SJCRH30 (cell line): ENCODE measurements around the gene GON7. TPM values are rescaled to one million over a fixed set of nuclear protein-coding genes. Genes with fewer than 3 reads are reported as not detected.
A peak's percentile ranks its signal among the peaks of the same experiment; 100 is the strongest.
"Not testable (repeated sequence)": the region's sequence is repeated elsewhere in the genome, so short reads cannot be mapped to it uniquely, and the experiment has no call there.

Experiments used
- DNase-seq, 2 experiments: peaks; one replicate each; pipeline ENCODE4 v3.0.0-alpha.2; 2015 to 2020
- H3K27ac ChIP-seq: fragments of 250-450 bp; sonication (Bioruptor Pico); 2 replicates; pipeline ENCODE4 v1.5.1; 2020; ENCODE audit warnings: mild to moderate bottlenecking, moderate library complexity
- H3K27me3 ChIP-seq: fragments of 250-450 bp; sonication (Bioruptor Pico); 2 replicates; pipeline ENCODE4 v1.5.1; 2020; ENCODE audit warnings: mild to moderate bottlenecking, moderate library complexity
- H3K36me3 ChIP-seq: fragments of 250-450 bp; sonication (Bioruptor Pico); 2 replicates; pipeline ENCODE4 v1.5.1; 2020; ENCODE audit warnings: mild to moderate bottlenecking, moderate library complexity
- H3K4me1 ChIP-seq: fragments of 250-450 bp; sonication (Bioruptor Pico); 2 replicates; pipeline ENCODE4 v1.5.1; 2020; ENCODE audit warnings: mild to moderate bottlenecking, moderate library complexity
- H3K4me3 ChIP-seq: fragments of 250-450 bp; sonication (Bioruptor Pico); 2 replicates; pipeline ENCODE4 v1.5.1; 2020; ENCODE audit warnings: mild to moderate bottlenecking, moderate library complexity
- H3K9me3 ChIP-seq: fragments of 250-450 bp; sonication (Bioruptor Pico); replicated peaks from 2 replicates; pipeline ENCODE4 v1.5.1; 2020; ENCODE audit warnings: mild to moderate bottlenecking, moderate library complexity
- total RNA-seq: library from RNA; depleted of rRNA; stranded (reverse); fragments of >200 nt; shearing (Covaris generic); gene quantifications from 2 replicates; pipeline ENCODE4 v1.2.3, GENCODE V29; 2014; rRNA removed

GON7 gene, protein sequence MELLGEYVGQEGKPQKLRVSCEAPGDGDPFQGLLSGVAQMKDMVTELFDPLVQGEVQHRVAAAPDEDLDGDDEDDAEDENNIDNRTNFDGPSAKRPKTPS
- total RNA-seq, result 24.1 and 26.9 TPM in 2 replicates

DNA sequence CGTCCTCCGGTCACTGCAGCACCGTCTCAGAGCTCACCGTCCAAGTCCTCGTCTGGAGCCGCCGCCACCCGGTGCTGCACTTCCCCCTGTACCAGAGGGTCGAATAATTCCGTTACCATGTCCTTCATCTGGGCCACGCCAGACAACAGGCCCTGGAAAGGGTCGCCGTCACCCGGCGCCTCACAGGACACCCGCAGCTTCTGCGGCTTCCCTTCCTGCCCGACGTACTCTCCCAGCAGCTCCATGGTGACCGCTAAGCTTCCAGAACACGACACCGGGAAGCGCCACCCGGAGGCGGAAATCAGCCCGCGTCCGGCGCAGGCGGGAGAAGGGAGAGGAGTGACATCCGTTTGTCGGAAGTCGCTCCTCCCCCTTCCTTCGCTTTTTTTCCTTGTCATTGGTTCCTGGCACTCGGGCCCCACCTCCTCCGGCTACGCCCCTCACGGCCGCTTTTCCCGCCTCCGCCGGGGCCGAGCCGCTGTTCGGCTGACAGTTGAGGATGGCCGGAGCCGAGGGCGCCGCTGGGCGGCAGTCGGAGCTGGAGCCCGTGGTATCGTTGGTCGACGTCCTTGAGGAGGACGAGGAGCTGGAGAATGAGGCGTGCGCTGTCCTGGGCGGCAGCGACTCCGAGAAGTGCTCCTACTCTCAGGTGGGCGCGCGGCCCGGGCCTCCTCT lies at the start of gene GON7, which contains the start of gene UBR7:
TSS of gene GON7 (minus strand) at position 273 of the 675 bp plus-strand sequence. CDS start at position 245, 28 bp downstream.
TSS of gene UBR7 (plus strand) at position 464 of the 675 bp plus-strand sequence. CDS start at position 500, 36 bp downstream.
- peak; percentile 97 for DNase-seq
- H3K9me3 ChIP-seq, result no peaks in the 10 kb centered on the region
- peak within 1 kb of the TSS; percentile 79 for H3K4me3 ChIP-seq
- peaks cover 6% of the 10 kb centered on the region for H3K36me3 ChIP-seq
- H3K27ac ChIP-seq, result peak within 1 kb of the TSS; percentile 71
- H3K4me1 ChIP-seq, result no peaks in the 10 kb centered on the region
- H3K27me3 ChIP-seq, result no peaks in the 10 kb centered on the region

DNA sequence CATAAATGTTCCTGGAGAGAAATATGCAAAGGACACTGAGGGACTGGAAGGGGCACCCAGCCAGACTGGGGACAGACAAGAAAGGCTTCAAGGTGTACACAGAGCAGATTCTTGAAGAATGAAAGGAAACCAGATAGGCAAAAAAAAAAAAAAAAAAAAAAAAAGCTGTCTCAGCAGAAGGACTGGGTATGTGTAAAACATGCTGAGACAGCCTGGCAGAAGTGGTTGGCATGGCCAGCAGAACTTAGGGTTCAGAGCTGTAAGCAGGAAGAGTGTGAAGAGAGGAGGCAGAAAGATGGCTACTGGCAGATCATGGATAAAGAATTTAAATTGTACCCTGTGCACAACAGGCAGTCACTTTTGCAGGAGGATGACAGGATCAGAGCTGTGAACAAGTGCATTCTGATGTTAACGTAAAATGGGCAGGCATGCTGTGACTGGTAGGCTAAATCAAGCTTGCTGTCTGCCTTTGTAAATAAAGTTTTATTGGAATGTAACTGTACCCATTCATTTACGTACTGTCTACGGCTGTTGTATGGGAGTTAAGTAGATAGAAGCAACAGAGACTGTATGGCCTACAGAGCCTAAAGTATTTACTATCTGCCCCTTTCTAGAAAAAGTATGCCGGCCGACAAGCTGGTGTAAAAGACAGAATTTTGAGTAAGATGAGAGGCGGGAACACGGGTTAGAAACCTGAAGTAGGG lies 42.4 kb upstream of the GON7 start:
- Histone ChIP-seq H3K27me3 (no peaks in the 10 kb centered on the region), H3K4me1 (no peaks in the 10 kb centered on the region), H3K27ac (no peak overlapping the region), H3K9me3 (no peaks in the 10 kb centered on the region), H3K36me3 (peaks cover 14% of the 10 kb centered on the region), H3K4me3 (no peak overlapping the region)
- no peak for DNase-seq

DNA sequence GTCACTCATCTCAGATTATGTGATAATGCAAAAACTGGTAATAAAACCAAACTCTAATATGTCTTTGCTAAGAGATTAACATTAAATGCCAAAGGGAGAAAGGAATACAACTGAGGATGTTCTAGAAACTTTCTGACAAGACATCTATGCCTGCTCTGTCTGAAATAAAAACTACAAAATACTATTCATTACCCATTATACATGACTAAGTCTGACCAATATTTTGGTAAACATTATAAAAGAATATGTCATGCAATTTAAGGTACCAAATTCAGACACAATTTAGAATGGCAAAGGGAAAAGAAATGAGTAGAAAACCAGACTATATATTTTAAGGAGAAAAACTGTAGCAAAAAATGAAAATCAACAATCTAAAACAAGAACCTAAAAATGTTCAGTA lies 39.7 kb upstream of the GON7 start:
- no peaks in the 10 kb centered on the region for H3K27me3 ChIP-seq
- no peak for DNase-seq
- no peak overlapping the region for H3K27ac ChIP-seq
- H3K4me1 ChIP-seq, result no peaks in the 10 kb centered on the region
- H3K4me3 ChIP-seq, result no peak overlapping the region
- no peaks in the 10 kb centered on the region for H3K9me3 ChIP-seq
- peaks cover 17% of the 10 kb centered on the region for H3K36me3 ChIP-seq

DNA sequence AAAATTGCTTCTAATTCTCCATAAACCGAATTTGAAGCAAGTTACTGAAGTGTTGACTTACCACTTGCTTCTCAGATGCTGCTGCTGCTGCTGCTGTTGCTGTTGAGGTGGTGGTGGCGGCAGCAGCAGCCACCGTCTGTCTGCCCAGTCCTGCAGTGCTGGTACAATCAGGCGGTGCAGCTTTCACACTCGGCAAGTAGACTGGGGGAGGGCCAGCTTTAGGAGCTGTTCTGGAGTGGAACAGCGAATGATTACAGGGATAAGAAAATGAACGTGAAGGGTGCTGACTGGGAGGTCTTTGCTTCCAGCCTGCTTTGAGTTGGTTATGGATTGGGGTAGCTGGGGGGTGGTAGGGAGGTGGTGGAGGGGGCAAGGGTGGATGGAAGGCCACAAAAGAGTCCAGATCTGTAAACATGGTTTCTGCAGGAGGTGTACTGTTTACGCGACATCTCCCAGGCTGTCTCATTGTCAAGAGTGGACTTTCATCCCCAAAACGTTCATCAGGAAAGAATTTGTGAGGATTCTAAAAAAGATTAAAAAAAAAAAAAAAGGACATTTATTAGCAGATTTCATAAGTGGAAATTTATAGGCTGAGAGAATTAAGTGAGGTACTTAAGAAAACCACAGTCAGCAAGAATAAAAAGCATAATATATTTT lies 39.0 kb upstream of the GON7 start:
- H3K27me3 ChIP-seq, result no peaks in the 10 kb centered on the region
- peaks cover 19% of the 10 kb centered on the region for H3K36me3 ChIP-seq
- no peak for DNase-seq

DNA sequence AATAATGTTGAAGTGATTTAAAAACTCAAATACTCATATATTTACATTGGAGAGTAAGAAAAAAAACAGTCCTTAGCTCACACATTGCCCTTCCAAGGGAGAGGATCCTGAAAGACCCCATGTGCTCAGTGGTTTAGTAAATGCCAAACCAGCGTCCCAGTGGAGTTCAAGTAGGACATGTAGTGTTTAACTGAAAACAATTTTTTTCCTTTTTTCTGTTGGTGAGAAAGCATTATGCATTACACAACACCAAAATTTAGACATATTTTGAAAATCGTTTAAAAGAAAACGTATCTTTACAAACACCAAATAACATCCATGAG lies 33.8 kb upstream of the GON7 start:
- H3K27me3 ChIP-seq, result no peaks in the 10 kb centered on the region
- H3K9me3 ChIP-seq, result no peaks in the 10 kb centered on the region
- no peaks in the 10 kb centered on the region for H3K4me1 ChIP-seq
- peaks cover 14% of the 10 kb centered on the region for H3K36me3 ChIP-seq
- no peak for DNase-seq
- no peak overlapping the region for H3K27ac ChIP-seq
- no peak overlapping the region for H3K4me3 ChIP-seq

More for the DNA sequence above, 39.0 kb upstream of the GON7 start:
- no peaks in the 10 kb centered on the region for H3K9me3 ChIP-seq
- H3K4me3 ChIP-seq, result no peak overlapping the region
- H3K4me1 ChIP-seq, result no peaks in the 10 kb centered on the region
- H3K27ac ChIP-seq, result no peak overlapping the region

DNA sequence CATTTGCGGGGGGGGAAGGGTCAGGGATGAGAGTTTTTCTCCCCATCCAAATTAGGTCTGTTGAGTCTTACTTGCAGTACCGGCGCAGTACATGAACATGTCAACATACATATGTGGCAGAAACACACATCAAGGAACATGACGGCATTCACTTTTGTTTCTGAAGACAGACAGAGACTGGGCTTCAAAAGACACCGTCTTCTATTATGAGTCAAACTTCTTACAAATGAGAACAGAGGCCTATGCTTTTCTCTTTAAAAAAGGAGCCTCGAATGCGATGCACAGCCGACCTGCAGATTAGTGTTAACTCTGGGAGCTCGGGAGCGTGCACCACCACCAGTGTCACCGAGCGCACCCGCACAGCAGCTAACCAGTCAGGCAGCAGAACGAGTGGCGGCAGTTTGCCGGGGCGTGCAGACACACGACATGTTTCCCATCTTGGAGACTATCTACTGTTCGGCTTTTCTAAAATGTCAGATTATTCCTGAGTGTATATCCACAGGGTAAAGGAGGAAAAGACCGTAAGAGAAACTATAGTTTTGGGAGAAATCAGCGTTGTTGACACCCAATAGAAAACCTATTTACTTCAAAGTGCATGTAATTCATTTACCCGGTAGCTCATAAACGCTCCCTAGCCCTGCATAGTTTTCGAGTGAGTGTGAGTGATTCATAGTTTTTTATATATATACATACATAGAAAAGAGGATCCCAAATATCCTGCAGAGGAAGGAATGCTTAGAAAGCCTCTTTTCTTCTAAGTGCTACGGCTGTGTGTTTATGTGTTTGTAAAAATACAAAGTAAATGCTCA lies 33.2 kb upstream of the GON7 start:
- DNase-seq, result no peak
- Histone ChIP-seq H3K4me3 (no peak overlapping the region), H3K27me3 (no peaks in the 10 kb centered on the region), H3K4me1 (no peaks in the 10 kb centered on the region), H3K27ac (no peak overlapping the region), H3K9me3 (no peaks in the 10 kb centered on the region), H3K36me3 (peaks cover 9% of the 10 kb centered on the region)

DNA sequence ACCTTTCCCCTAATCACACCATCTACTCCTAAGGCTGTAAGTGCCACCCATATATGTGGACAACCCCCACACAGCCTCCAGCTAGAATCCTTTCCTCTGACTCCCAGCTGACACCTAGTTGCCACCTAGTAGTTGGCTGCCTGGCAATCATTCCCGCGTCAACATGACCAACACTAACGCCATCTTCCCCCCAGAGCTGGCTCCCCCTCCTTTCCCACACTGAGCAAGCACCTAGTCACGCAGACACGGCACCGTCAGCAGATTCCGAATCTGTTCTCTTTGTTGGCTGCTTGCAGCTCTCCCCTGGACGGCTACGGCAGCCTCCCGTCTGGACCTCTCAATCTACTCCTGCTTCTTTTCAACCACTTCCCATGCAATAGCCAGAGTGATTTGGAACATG lies 27.9 kb upstream of the GON7 start:
- Histone ChIP-seq H3K9me3 (no peaks in the 10 kb centered on the region), H3K27ac (no peak overlapping the region), H3K36me3 (no peaks in the 10 kb centered on the region), H3K27me3 (no peaks in the 10 kb centered on the region), H3K4me3 (no peak overlapping the region), H3K4me1 (no peaks in the 10 kb centered on the region)
- DNase-seq, result no peak

DNA sequence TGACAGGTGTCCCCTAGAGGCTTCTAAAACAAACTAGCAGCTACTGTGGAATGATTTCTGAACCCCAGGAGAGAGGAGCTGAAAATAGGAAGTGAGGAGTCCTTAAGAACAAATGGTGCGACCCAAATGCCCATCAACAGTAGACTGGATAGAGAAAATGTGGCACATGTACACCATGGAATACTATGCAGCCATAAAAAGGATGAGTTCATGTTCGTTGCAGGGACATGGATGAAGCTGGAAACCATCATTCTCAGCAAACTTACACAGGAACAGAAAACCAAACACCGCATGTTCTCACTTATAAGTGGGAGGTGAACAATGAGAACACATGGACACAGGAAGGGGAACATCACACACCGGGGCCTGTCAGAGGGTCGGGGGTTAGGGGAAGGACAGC lies 26.2 kb upstream of the GON7 start:
- H3K36me3 ChIP-seq, H3K4me1 ChIP-seq, H3K27me3 ChIP-seq, DNase-seq, H3K4me3 ChIP-seq, H3K27ac ChIP-seq, H3K9me3 ChIP-seq: not testable (repeated sequence)

DNA sequence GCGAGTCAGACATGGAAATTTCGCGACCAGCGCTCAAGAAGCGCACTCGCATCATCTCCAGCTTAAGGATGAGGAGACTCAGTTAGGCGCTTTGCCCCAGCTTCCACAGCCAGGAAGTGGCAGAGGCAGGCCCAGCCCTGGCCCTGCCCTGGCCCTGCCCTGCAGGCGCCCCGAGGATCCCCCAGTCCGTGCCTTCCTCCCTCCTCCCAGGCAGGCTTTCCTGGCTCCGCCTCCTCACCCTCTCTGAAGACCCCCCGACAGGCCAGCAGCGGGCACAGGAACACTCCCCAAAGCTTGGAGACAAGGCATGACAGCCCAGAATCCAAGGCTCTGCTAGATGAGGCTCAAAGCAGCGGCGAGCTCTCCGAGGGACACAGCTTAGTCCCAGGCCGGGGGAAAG lies 25.3 kb upstream of the GON7 start:
- no peak for DNase-seq
- Histone ChIP-seq H3K4me1 (no peaks in the 10 kb centered on the region), H3K27ac (no peak overlapping the region), H3K27me3 (no peaks in the 10 kb centered on the region), H3K36me3 (peaks cover 9% of the 10 kb centered on the region), H3K4me3 (no peak overlapping the region), H3K9me3 (no peaks in the 10 kb centered on the region)

DNA sequence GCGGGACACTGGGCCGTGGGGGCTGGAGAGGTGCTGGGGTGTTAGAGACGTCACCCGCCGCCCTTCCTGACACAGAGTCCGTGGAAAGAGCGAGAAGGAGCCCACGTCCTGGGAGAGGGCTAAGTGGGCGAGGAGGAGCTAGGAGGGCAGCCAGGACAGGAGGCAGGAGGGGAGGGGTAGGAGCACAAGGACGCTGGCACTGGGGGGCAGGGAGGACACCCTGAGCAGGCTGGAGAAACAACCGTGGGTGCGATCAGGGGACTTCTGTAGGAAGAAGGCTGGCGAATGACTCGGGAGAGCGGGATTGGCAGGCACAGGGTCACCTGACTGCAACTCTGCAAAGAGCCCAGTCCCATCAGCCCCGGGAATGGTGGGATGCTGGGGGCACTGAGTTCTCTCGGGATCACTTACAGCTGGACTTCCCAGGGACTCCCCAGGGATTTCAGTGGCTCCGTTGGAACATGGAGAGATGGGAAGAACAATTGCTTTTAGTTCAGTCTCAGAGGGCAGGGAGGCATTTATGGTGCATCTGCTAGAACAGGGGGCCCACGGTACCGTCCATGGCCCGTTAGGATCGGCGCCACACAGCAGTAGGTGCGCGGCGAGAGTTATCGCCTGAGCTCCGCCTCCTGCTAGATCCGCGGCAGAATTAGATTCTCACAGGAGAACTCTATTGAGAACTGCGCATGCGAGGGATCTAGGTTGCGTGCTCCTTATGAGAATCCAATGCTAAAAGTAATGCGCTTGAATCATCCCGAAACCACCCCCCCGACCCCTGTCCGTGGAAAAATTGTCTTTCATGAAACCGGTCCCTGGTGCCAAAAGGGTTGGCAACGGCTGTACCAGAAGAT lies 24.5 kb upstream of the GON7 start:
- H3K27me3 ChIP-seq, result no peaks in the 10 kb centered on the region
- H3K9me3 ChIP-seq, result no peaks in the 10 kb centered on the region
- H3K4me1 ChIP-seq, result no peaks in the 10 kb centered on the region
- H3K27ac ChIP-seq, result peak overlapping the region; percentile 46
- peaks cover 10% of the 10 kb centered on the region for H3K36me3 ChIP-seq
- peak overlapping the region; percentile 69 for H3K4me3 ChIP-seq
- peak; percentile 78 to 80 for DNase-seq

DNA sequence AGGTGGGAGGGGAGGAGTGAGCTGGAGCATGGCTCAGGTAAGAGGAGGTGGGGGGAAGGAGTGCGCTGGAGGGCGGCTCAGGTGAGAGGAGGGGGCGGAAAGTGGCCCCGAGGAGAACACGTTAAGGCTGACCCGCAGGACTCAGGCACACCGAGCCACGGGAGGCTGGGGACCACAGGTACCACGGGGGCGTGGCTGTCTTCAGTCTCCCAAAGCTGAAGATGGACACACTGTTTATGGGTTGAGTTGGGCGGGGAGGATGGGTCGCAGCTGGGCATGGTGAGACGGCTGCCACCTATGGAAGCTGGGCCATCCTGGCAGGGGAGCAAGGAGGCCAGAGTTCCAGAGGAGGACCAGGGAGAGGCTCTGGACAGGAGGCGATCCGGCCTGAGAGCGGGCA lies 23.7 kb upstream of the GON7 start:
- H3K4me1 ChIP-seq, result no peaks in the 10 kb centered on the region
- no peaks in the 10 kb centered on the region for H3K9me3 ChIP-seq
- H3K4me3 ChIP-seq, result peak overlapping the region; percentile 69
- H3K27ac ChIP-seq, result no peak overlapping the region; the same call in 1 of the 2 replicates
- no peaks in the 10 kb centered on the region for H3K27me3 ChIP-seq
- no peak for DNase-seq
- peaks cover 10% of the 10 kb centered on the region for H3K36me3 ChIP-seq

DNA sequence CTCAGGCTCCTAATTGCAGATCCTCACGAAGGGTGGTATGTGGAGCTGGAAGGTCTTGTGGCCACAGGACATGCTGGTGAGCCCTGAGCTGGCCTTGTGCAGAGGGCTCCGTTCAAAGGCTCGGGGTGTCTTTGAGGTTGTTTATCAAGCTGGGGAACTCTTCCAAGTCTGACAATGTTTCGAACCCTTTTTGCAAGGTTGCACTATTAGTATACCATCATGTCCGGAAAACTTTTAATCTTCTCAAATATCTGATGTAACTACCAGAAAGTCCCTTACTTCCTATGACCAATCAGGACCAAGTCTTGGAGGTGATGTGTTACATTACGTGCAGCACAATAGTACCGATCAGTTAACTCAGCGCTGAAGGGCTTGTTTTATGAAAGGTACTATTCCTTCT lies 21.7 kb upstream of the GON7 start:
- DNase-seq, result no peak
- H3K9me3 ChIP-seq, result no peaks in the 10 kb centered on the region
- no peak overlapping the region for H3K27ac ChIP-seq
- peaks cover 12% of the 10 kb centered on the region for H3K36me3 ChIP-seq
- no peak overlapping the region for H3K4me3 ChIP-seq
- H3K4me1 ChIP-seq, result no peaks in the 10 kb centered on the region
- no peaks in the 10 kb centered on the region for H3K27me3 ChIP-seq

DNA sequence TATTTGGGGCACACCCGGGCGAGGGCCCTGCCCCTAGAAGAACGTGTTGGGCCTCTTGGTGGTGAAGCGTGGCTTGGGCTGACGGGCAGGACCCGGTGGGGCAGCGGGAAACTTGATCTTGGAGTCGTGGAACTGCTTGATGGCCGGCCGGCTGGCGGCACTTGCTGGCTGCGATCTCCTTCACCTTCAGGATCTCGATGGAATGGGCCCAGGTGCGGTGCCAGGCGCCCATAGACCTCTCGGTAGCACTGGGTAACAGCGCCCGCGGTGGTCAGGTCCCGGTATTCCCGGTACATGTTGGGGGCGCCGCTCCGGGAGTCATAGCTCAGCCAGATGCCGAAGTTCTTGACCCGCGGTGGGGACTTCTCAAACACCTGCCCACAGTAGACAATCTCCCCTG lies 16.7 kb upstream of the GON7 start:
- no peak overlapping the region for H3K27ac ChIP-seq
- no peaks in the 10 kb centered on the region for H3K4me1 ChIP-seq
- peaks cover 31% of the 10 kb centered on the region for H3K36me3 ChIP-seq
- no peak overlapping the region for H3K4me3 ChIP-seq
- DNase-seq, result no peak
- H3K9me3 ChIP-seq, result no peaks in the 10 kb centered on the region
- H3K27me3 ChIP-seq, result no peaks in the 10 kb centered on the region

DNA sequence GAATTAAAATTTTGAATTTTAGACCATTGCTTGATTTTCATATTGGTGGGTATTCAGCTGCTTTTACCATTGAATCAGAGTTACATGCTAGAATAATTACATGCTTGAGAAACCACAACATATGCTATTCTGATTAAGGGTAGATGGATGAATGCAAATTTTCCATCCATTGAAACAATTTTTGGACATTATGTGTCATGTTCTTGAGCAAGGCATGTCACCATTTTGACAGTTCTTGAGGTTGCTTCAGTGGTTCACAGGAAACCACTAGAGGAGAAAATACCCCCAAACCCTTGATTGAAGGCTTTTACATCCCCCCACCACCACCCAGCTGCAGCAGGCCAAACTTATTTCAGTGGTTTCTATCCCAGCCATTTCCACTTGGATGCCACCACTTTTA lies 13.6 kb upstream of the GON7 start:
- DNase-seq, result no peak
- Histone ChIP-seq H3K4me1 (no peaks in the 10 kb centered on the region), H3K9me3 (no peaks in the 10 kb centered on the region), H3K27me3 (no peaks in the 10 kb centered on the region), H3K4me3 (no peak overlapping the region), H3K36me3 (peaks cover 39% of the 10 kb centered on the region), H3K27ac (no peak overlapping the region)
